ENCODE measurements around the gene TSHZ2.
A peak's percentile ranks its signal among the peaks of the same experiment; 100 is the strongest.
"Not testable (repeated sequence)": the region's sequence is repeated elsewhere in the genome, so short reads cannot be mapped to it uniquely, and the experiment has no call there.

Gene TSHZ2

DNA sequence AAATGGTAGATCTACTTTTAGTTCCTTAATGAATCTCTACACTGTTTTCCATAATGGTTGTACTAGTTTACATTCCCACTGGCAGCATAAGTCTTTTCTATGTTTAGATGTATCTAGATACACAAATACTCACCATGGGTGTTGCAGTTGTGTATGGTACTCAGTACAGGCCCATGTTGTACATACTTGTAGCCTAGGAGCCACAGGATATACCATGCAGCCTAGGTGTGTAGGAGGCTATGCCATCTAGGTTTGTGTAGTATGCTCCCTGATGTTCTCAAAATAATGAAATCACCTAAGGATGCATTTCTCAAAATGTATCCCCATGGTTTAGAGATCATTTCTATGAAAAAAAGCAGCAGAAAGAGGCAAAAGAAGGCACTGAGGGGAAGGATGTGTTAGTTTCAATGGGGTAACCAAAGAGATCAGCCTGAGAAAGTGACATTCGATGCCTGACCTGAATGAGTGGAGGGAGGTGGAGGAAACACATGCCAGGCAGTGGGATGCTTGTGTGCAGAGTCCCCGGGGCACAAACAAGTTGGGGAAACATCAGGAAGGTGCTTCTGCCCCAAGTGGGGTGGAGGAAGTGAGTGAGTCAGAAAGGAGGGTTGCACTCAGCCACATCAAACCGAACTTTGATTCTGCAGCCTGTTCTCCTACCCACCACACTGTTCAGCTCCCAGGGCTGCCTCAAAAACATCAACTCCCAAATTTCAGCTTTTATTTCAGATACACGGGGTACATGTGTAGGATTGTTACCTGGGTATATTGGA is 430.3 kb downstream of the TSHZ2 start:
- no peak for DNase-seq

DNA sequence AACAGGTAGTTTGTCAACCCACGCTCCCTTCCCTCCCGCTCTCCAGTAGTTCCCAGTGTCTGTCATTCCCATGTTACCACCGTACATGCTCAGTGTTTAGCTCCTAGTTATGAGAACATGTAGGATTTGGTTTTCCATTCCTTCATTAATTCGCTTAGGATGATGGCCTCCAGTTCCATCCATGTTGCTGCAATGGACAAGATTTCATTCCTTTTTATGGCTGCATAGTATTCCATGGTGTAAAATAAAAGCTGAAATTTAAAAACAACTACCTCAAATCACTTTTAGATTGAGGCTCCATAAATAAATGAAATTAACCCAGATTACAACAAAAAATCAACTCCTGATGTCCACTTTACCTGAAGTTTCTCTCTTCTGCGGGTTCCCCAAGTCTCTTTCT is 430.9 kb downstream of the TSHZ2 start:
- no peak for DNase-seq

DNA sequence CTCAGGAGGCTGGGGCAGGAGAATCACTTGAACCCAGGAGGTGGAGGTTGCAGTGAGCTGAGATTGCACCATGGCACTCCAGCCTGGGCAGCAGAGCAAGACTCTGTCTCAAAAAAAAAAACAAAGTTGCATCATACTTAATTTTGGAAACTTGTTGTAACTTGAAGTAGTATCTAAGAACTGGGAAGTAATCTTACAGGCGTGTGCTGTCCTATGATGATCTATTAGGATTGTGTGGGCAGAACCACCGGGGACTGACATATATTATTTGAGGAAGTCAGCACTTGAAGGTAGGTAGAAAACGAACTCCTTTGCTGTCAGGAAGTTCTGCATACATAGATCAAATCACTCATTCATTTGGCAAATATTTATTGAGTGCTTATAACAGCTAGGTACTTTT is 433.0 kb downstream of the TSHZ2 start:
- no peak for DNase-seq

DNA sequence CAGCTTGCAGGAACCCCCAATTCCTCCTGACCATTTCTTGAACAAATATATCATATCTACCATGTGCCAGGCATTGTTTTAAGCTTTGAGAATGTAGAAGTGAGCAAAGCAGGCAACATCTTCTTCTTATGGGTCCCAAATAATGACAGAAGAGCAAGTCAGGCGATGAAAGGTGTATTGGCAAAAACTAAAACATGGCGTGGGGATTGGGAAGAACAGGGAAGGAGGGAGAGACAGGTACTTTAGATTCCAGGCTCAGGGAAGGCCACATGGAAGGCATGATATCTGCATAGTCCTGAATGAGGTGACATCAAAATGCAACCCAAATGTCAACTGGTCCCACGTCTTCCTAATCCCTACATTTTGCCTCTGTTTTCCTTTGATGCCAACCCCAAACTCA is 434.4 kb downstream of the TSHZ2 start:
- no peak for DNase-seq

DNA sequence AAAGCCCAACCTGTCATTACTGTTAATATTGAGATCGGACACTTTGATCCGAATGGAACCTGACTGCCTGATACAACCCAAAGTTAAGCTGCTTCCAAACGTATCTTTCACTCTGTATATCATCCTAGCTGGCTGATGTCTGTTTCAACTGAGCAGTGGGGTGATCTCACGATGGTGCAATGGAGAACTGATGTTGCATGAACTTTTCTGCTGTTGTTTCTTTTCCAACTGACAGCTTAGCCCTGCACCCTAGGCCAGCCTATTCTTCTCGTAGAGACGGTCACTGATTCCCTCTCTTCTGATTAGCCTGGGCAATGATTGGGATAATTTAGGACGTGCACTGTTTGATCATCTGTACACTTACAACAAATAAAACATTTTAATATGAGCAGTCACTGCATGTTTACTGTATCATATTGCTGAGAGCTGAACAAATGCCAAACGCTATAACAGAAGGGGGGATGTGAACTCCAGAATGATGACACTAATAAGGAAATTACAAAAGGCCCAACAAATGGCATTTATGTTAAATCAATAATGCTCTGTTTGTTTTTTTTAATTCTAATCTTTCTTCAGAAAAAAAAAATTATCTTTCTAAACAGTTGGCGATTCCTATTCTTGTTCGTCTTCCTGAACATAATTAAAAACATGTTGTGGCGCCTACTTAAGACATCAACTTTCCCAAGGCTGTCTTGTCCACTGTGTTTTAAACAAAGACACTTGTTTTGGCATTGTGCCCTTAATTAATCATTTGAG is 436.7 kb downstream of the TSHZ2 start:
- DNase-seq: no peak

DNA sequence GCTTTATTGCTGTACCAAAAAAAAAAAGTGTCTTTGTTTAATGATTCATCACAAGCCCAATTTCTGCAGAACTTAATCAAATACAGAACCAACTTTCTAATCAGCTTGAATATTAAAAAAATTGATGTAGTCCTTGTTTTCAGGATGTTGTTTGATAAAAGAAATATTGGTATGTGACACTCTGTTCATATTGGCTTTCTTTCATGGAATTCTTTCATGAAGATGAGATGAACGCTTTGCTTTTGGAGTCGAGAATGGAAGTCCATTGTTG is 437.2 kb downstream of the TSHZ2 start:
- DNase-seq: no peak

DNA sequence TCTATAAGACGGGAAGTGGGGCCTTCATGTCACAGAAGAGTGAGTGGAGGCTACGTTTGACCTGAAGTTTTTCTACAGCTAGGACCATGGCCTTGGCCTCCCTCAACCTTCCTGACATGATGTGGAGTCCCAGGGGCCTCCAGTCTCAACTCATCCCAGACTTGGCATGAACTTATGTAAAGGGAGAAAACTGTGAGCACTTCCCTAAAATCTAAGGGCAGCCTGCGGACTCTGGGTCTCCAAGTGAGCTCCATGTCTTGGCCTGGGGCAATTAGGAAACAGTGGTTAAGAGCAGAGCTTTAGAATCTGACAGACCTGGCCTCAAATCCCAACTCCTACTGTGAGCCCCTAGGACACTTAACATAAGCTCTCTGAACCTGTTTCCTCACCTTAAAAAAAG is 439.0 kb downstream of the TSHZ2 start:
- no peak for DNase-seq

DNA sequence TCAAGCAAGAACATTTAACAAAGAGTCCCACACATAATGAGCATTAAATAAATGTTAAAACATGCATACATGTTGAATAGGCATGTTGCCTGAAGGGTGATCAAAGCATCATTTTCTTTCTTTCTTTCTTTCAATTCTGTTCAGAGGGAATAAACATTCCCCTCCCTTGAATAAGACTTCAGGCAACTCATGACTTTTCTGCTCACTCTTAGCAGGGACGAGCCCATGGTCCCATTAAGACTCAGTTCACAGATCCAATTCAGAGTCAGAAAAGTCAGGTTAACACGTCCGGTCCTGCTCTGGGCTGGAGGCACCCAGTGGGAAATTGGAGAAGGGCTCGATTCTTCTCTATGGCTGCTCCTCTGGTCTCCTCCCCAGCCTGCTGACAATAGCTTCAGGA is 439.7 kb downstream of the TSHZ2 start:
- no peak for DNase-seq

DNA sequence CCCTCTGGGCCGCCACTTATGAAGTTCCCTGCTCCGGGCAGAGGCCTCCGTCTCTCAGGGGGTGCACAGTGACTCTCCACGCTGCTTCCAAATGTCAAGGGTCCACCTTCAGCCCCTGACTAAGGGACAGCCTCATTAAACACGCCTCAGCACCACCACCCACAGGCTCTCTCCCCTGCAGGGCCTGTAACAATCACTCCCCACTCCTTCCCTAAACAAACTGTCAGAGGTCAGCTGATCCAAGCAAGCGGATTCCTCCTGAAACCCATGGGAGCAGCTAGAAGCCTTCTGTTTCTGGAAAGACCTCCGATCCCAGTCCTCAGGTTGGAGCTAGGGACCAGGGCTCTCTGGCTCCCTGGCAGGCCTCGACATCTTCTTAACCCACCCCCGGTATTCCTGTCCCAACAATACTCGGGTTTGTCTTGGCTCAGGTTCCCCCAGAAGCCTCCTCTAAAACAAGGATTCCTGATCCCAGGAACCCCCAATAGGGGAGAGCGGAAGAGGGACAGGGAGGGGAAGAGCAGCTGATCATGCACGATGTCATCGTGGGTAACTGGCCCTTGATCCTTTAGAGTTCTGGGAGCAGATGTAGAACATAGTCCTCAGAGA is 440.5 kb downstream of the TSHZ2 start:
- no peak for DNase-seq

DNA sequence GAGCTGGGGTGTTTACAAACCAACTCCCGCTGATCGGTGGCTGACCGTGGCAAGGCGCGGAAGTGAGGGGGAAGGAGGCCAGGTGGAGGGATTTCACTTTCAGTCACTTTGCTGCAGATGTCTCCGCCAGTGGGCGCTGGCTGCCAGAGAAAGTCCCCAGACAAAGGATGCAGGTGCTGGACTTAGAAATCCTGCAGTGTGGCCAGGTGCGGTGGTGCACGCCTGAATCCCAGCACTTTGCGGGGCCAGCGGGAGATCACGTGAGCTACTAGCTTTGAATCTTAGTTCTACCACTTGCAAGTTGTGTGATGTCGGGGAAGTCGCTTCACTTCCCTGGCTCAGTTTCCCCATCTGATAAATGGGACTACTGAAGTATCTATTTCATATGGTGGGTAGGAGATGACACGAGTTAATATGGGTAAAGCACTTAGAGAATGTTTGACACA is 441.1 kb downstream of the TSHZ2 start:
- peak; percentile 20 for DNase-seq

DNA sequence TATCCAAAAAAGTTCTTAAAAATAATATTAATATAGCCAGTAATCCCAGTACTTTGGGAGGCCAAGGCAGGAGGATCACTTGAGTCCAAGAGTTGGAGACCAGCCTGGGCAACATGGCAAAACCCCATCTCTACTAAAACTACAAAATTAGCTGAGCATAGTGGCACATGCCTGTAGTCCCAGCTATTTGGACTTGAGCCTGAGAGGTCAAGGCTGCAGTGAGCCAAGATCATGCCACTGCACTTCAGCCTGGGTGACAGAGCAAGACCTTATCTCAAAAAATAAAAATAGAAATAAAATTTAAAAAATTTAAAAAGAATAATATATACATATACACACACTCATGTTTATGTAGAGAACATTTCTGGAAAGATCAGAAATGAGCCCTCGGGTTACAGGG is 441.7 kb downstream of the TSHZ2 start:
- not testable (repeated sequence) for DNase-seq

DNA sequence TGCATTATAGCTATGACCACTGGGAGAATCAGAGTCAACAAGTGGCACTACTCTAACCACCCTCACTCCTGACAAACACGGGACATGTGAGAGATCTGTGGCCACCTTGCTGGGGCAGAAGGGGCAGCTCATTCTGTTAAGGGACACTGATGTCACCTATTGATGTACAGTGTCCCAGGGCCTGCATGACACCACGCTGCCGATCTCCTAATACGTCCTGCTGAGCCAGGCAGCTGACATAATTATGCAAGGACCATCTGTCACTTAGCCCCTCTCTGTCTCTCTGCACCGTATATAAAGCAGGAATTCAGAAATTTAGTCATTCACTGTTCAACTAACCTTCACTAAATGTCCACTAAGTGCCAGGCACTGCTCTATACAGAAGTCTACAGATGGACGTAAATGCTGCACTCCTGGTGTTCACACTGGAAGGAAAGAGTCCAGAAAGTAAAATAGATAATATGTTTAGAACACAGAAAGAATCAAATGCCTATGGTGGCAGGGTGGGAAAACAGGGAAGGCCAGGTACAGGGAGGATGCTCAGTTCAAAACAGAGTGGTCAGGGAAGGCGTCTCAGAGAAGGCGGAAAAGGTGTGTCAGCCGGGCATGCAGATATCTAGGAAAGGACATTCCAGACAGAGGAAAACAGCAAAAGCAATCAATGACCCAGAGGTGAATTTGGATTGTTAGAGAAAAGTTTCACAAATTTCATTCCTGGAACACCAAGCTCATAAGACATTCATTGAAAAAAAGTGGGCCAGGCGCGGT is 447.7 kb downstream of the TSHZ2 start:
- no peak for DNase-seq

DNA sequence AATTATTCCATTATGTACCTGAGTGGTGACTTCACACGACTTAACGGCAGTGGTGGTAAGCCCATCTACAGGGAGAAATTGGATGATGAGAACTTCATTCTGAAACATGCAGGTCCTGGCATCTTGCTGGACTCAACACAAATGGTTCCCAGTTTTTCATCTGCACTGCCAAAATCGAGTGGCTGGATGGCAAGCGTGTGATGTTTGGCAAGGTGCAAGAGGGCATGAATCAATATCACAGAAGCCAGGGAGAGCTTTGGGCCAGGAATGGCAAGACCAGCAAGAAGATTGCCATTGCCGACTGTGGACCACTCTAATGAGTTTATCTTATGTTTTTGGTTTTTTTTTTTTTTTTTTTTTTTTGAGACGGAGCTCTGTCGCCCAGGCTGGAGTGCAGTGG is 449.2 kb downstream of the TSHZ2 start:
- no peak for DNase-seq

DNA sequence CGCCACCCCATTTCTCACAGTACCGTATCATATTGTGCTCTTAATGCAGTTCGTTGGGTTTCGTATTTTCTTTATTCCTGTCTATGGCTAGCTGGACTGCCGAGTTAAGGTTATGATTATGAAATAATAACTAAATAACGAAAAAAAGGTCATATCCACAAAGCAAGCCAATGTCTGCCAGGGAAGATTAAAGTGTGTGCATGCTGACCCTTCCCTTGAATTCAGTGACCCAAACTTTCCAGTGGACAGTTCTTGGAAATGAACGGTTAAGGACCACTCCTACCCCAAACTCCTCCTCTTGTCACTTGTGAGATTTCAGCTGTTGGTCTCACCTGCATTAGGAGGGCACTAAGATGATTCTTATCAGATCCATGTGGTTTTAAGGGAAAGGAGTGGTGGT is 449.9 kb downstream of the TSHZ2 start:
- DNase-seq: no peak

DNA sequence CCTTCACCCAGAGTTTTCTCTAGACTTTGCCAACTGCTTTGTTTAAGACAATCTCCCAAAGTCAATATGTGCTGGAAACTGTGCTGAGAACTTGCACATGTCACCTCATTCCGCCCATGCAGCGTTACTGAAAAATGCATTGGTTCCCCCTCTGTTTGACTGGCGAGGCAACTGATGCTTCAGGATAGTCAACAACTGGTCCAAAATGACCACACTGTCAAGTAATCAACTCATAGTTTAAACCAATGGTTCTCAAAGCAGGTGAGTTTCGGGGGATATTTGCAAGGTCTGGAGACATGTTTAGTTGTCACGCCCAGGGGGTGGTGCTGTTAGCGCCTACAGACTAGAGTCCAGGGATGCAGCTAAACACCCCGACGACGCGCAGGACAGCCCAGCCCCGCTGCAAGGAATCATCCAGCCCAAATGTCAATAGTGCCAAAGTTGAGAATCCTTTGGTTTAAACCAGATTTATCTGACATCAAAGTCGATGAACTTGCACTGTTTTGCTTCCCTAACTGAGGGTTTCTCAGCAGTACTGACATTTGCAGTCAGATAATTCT is 451.5 kb downstream of the TSHZ2 start:
- DNase-seq: no peak

DNA sequence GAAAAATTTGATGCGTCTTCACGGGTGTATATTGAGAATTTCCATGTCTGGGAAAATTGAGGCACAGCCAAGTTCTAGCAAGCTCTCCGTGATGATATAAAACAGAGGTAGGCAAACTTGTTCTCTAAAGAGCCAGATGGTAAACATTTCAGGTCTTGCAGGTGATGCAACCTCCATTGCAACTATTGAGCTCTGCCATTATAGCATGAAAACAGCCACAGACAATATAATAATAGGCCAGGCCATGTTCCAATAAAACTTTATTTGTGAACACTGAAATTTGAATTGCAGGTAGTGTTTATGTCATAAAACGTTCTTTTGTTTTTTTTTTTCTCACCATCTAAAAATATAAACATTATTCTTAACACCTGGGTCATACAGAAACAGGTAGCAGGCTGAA is 453.3 kb downstream of the TSHZ2 start:
- DNase-seq: no peak

DNA sequence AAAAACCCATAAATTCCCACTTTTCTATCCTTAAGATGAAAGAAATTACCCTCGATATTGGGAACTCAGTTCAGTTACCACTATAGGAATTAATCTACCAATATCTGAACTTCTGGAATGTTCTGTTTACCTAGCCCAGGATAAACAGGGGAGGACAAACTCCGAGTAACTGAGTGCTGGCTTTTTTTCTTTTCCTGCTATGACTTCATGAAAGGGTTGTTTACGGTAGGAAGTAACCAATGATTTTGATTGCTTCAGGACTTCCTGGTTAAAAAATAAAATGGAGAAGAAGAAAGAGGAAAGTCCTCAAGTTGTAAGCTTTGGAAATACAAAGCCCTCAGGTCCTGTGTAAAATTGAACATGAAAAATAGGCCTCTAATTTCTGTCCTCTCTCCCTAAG is 453.8 kb downstream of the TSHZ2 start:
- no peak for DNase-seq

DNA sequence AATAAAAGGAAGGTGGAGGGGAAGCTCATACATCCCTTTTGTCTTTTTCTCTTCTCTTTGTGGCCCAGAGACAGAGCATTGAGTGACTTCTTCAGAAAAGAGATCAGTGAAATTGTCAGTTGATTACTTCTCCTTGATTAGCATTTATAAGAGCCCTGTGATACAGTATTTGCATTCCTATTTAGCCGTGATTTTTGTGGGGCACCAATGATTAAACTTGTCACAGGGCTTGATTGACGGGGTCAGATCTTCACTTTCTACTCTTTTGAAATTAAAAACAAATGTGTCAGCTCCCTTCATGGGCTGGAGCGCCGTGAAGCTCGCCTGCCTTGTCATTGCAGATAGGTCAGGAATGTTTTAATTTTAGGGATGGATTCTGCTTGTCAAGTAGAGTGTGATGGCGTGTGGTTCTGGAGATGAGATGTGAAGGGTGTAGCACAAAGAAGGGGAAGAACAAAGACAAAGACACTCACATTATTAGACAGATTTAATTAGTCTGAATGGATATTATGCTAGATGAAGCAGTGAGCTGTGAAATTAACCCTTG is 454.7 kb downstream of the TSHZ2 start:
- no peak for DNase-seq

DNA sequence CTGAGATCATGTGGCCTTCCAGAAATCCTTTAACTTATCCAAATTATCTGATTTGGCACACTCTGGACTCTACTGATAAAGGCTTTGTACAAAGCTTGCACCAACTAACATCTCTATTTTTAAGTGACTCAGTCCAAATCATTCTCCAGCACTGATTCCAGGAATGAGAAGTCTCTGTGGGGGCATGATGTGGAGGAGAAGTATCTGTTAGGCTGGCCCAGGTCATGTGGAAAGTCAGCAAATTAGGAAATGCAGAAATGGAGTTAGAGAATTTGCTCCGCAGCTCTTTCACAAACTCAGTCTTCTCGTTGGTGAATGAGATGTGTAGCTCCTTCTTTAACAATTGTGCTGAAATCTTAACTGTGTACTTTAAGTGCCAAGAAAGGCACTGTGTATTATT is 455.8 kb downstream of the TSHZ2 start:
- no peak for DNase-seq

DNA sequence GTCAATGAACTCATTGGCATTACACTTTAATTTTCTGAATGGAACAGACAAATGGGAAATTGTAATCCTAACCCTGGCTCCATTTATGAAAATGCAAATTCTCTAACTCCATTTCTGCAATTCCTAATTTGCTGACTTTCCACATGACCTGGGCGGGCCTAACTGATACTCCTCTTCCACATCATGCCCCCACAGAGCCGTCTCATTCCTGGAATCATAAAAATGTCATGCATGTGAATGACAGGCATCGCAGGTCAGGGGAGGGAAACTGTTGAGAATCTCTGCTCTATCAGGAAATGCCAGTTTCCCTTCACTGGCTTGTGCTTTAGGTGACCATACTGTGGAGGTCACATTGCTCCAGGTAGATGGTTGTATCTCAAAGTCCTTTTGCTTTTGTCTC is 456.4 kb downstream of the TSHZ2 start:
- DNase-seq: no peak

DNA sequence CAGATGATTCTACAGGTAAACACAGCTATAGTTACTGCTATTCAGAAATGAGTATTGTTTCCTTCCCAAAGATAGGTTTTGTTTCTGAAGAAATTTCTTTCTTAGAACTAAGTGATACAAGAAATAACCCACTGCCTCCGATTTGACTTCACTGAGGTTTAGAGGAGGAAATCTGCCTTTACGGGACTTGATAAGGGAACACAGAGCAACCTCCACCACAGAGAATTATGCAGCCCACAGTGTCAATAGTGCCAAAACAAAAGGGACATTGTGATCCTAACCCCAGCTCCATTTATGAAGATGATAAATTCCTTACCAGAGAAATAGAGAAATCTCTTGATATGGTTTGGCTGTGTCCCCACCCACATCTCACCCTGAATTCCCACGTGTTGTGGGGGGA is 456.8 kb downstream of the TSHZ2 start:
- no peak for DNase-seq

DNA sequence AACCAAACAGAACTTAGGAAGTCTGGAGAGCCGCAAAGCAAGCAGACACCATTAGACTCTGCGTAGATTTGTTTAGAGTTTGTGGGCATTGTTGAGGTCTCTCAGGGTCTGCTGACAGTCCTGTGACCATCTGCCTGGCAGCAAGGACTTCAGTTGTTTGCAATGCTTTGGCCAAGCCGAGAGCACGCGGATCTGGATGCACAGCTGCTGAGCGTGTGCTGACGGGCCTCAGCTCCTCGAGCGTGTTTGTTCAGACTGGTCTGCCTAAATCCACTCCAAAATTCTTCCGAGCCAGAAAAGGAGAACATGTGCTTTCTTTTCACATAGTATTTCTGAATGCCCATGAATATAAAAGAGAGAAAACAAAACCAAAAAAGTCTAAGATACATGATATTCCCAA is 462.5 kb downstream of the TSHZ2 start:
- no peak for DNase-seq

DNA sequence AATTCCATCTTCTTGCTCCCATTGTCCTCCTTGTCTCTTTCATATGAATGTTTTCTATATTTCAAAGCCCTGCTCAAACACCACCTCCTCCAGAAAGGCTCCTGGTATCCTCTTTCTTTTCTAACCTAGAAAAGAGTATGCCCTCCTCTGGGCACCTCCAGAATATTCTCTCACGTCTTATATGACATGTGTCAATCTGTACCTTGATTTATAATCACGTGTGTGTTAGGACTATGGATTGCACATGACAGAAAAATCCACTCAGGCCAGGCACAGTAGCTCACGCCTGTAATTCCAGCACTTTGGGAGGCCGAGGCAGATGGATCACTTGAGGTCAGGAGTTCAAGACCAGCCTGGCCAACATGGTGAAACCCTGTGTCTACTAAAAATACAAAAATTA is 464.8 kb downstream of the TSHZ2 start:
- DNase-seq: not testable (repeated sequence)
